Tongue (tissue), 2 donors: Measurements from ENCODE around the gene ASXL2. TPM values are rescaled to one million over a fixed set of nuclear protein-coding genes. Genes with fewer than 3 reads are reported as not detected.
A peak's percentile ranks its signal among the peaks of the same experiment; 100 is the strongest.

Experiments used
- DNase-seq: peaks from one replicate; pipeline ENCODE4 v3.0.0-alpha.2; 2015
- total RNA-seq: library from RNA; depleted of rRNA; stranded (reverse); fragments of >200 nt; gene quantifications from one replicate; pipeline ENCODE4 v1.2.3, GENCODE V29; 2014

ASXL2 gene
- total RNA-seq, 1 donor from 2014 or later = 12.2 TPM

GRCh38 chr2:25797620-25798488 is 80.4 kb downstream of the ASXL2 start:
- DNase-seq = no peak

- no peak for DNase-seq
These were observed 83.6 kb downstream of the ASXL2 start for GRCh38 chr2:25794544-25795276.

DNA sequence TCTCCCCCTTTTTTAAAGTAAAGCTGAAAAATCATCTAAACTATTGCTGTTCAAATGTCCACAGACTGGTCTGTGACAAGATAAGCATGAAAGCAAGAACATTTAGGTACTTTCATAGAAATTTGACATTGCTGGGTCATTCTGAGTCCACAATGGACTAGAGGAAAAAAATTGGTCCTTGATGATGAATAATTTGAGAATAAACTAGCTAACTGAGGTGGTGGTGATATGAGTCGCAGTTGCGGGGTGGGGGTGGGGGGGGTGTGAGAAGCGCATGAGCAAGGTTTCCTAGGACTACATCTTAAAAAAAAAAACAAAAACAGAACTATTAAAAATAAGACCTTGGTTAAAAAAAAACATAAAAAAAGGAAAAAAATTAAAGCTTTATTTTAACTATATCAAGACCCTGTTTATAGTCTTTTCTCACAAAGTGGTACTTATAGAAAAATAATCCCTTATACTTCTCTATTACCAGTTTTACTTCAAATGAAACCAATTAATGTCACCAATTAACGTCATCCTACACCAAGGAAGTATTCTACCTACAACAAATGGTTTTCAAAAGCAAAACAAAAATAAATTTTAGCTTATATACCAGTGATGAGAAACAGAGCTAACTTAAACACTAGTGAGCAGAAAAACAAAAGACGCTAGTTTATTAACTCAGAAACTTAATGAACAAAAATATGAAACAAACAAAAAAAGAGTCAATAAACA is 88.1 kb downstream of the ASXL2 start:
- no peak for DNase-seq

DNA sequence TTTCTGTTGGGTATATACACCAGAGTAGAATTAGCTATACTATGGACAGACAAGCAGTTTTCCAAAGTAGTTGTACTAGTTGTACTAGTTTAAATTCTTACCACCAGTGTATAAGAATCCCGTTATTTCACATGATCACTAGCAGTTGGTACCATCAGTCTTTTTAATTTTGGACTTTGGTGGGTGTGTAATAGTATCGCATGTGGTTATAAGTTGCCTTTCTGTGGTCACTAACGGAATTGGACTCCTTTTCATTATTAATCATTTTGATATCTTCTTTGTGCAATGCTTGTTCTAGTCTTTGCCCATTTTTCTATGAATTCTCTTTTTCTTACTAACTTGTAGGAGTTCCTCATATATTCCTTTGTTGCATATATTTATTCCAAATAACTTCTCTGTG is 89.8 kb downstream of the ASXL2 start:
- no peak for DNase-seq

- peak; percentile 41 for DNase-seq
These were observed 91.3 kb downstream of the ASXL2 start for GRCh38 chr2:25787020-25787419.

GRCh38 chr2:25784404-25784803 is 93.9 kb downstream of the ASXL2 start:
- DNase-seq = no peak

DNA sequence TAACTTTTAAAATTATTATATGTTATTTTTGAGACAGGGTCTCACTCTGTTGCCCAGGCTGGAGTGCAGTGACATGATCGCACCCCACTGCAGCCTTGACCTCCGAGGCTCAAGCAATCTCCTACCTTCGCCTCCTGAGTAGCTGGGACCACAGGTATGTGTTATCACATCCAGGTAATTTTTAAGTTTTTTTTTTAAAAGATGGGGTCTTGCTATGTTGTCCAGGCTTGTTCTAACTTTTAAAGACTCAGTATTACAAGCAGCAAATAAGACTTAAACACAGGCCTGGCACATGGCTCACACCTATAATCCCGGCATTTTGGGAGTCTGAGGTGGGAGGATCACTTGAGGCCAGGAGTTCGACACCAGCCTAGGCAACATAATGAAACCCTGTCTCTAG is 101.2 kb downstream of the ASXL2 start:
- no peak for DNase-seq

- DNase-seq = no peak
These were observed 106.2 kb downstream of the ASXL2 start for GRCh38 chr2:25772078-25772477.

DNA sequence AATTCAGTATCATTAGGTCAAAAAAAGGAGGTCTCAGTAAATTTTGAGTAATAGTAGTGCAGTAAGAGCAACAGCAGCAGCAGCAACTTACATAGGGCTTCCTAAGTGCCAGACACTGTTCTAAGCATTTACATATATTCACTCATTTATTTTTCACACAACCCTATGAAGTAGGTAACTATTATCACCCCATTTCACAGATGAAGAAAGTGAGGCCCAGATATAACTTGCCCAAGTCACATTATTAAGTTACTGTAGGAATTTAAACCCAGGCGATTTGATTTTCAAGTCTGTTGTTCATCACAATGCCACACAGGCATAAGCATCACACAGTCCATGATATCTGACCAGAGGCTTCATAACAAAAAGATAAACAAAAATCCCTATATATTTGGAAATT is 114.7 kb downstream of the ASXL2 start:
- DNase-seq = no peak

GRCh38 chr2:25760297-25760696 is 118.0 kb downstream of the ASXL2 start:
- no peak for DNase-seq

GRCh38 chr2:25758348-25758747 is 119.9 kb downstream of the ASXL2 start:
- DNase-seq = no peak

DNA sequence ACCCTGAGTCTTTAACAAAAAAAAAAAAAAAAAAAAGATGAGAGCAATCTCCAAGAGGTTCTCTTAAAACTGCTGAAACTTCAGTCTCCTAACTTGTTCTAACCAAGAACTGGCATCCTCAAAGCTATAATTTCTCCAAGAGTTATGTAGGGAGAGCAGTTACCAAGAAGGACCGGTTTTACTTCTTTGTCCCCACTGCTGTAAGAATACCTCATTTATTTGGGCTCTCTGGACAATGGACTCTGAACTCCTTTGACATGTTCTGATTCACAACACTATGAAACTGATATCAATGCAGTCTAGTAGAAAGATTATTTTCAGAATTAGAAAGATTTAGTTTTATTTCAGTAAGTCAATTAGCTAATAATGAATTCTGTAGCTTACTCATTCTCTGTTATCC is 120.4 kb downstream of the ASXL2 start:
- peak; percentile 14 for DNase-seq

DNA sequence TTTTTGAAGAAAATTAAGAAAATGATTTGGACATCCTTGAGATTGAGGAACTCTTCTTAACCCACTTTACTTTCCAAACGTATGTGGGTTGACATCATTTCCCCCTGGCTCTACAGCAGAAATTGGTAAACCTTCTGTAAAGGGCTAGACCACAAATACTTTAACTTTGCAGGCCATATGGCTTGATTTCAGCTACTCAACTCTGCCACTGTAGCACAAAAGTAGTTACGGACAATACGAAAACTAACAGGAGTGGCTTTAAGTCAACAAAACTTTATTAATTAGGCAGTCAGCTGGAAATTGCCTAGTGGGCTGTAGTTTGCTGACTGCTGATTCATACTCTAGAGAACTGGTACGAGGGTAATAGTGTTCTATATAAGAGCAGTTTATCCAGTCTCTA is 121.8 kb downstream of the ASXL2 start:
- DNase-seq = no peak

- no peak for DNase-seq
These were observed 128.6 kb downstream of the ASXL2 start for GRCh38 chr2:25749676-25750075.

GRCh38 chr2:25744055-25744454 is 134.2 kb downstream of the ASXL2 start:
- no peak for DNase-seq

DNA sequence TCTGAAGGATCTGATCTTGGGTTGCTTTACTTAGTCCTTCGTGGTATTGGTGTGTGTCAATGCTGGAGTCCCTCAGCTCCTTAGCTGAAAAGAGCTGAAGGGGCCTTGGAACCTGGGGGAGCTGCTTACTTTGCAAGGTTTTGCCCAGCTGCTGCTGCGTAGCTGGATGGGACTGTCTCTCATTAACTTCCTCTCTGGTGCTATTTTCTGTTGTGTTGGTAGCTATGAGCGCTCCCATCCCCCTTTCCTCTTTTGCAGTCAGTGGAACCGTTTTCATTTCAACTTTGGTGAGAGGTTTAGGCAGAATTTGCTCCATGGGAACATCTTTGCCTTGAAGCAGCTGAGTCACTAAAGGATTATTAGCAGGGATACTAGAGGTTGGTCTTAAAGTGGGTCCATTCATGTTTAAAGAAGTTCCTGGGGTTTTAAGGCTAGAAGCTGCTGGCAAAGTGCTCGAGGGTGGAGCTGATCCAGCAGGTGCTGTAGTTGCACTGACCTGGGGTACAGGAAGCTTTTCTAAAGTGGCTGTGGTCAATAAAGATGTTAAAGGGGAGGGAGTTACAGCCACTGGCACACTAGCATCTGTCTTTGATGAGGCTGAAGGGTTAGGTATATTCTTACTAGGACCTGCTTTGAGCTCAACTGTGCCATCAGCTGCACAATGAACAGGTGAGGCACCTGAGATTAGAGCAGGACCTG is 135.0 kb downstream of the ASXL2 start:
- DNase-seq = no peak

- DNase-seq = no peak
These were observed 135.8 kb downstream of the ASXL2 start for GRCh38 chr2:25742501-25742900.

- no peak for DNase-seq
These were observed 137.4 kb downstream of the ASXL2 start for GRCh38 chr2:25740810-25741381.

- DNase-seq = no peak
These were observed 139.6 kb downstream of the ASXL2 start for GRCh38 chr2:25738383-25739343.

DNA sequence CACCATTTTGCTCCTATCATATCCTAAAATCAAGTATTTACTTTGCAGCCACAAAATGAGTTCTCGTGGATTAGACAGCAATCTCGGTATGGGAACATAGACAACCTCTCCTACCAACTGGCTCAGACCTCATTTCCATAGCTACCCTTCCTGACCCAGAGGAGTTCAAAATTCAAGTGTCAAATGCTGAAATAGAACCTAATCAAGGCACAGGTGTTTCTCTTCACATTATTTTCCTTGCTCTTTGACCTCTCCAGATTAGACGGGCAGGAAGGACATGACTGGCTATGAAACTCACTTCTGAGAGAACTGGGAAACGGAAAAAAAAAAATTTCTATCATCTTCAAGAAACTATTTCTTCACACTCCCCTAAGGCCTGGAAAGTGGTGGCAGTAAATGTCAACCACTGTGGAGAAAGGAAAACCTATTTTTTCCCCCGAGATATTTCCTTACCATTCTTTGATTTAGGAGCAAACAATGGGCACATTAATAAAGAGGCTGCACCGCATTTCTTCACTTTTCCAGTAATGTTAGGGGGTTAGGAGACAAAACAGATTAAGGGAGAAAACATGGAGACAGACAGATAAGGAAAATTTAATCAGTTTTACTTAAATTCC is 141.3 kb downstream of the ASXL2 start:
- no peak for DNase-seq
